ENCODE data around the gene ADAMTS10.
A peak's percentile ranks its signal among the peaks of the same experiment; 100 is the strongest.
"Not testable (repeated sequence)": the region's sequence is repeated elsewhere in the genome, so short reads cannot be mapped to it uniquely, and the experiment has no call there.

The ADAMTS10 gene

DNA sequence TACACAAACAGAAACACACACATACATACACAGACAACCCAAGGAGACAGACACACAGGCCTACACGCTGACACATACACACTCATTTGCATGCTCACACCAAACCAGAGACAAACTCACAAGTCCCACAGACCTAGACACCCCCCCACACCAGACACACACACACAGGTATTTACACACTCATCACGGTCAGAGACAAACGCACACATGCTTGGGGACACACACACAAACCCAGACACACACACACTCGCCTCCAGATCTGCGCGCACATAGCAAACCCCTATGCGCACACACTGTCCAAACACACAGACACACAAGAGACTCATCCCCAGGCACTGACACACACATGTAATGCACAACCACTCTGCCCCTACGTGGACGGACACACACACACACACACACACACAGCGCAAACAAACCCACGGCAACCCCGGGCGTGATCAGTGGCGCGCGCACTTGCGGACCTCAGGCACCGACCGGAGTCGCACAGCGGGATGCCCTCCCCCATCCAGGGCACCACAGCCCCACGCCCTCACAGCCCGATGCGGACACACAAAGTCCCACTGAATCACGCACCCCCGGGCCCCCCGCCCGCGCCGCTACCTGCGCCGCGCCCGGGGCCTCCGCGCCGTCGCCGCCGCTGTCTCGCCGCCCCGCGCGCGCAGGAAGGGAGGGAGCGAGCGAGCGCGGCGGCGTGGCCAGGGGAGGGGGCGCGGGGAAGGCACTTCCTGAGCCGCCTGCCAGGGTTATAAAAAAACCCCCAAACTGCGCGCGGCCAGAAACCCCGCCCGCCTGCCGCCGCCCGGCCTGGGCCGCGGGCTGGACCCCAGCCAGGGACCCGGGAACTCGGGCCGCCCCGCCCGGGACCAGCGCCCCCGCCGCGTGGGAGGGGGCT is at the start of gene ADAMTS10:
ADAMTS10 (minus strand) TSS at position 675 of the 895 bp plus-strand sequence. CDS start 5,005 bp downstream, outside the sequence.
- no peak for DNase-seq

- no peak for DNase-seq
Measured at GRCh38 chr19:8659905-8660304, 49.4 kb upstream of the ADAMTS10 start.

- DNase-seq: no peak
Measured at GRCh38 chr19:8657869-8658268, 47.4 kb upstream of the ADAMTS10 start.

- DNase-seq: no peak
Measured at GRCh38 chr19:8655340-8655709, 44.8 kb upstream of the ADAMTS10 start.

GRCh38 chr19:8654591-8655339 is 44.2 kb upstream of the ADAMTS10 start:
- DNase-seq: peak; percentile 76

- no peak for DNase-seq
Measured at GRCh38 chr19:8648240-8648639, 37.7 kb upstream of the ADAMTS10 start.

DNA sequence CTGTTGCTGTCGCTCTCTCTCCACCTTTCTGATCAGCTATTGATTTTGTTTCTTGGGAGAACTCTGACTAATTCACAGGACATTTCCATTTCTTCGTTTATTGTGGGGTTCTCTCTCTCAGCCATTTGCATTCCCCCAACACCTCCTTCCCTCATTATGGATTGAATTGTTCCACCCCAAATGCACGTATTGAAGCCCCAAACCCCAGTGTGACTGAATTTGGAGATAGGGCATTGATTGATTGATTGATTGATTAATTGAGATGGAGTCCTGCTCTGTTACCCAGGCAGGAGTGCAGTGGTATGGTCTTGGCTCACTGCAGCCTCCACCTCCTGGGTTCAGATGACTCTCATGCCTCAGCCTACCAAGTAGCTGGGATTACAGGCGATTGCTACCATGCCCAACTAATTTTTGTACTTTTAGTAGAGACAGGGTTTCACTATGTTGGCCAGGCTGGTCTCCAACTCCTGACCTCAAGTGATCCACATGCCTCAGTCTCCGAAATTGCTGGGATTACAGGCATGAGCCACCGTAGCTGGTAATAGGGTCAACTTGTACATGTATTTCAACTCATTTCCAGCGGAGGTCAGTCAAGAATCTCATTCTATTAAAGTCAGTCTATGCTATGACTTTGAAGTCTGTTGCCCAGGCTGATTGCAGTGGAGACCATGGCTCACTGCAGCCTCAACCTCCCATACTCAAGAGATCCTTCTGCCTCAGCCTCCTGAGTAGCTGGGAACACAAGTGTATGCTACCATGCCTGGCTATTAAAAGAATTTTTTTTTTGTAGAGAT is 33.5 kb upstream of the ADAMTS10 start:
- DNase-seq: no peak

- DNase-seq: no peak
Measured at GRCh38 chr19:8642561-8642960, 32.0 kb upstream of the ADAMTS10 start.

GRCh38 chr19:8641908-8642547 is 31.5 kb upstream of the ADAMTS10 start:
- DNase-seq: no peak

- no peak for DNase-seq
Measured at GRCh38 chr19:8641221-8641907, 30.8 kb upstream of the ADAMTS10 start.

GRCh38 chr19:8640402-8641004 is 30.0 kb upstream of the ADAMTS10 start:
- no peak for DNase-seq

DNA sequence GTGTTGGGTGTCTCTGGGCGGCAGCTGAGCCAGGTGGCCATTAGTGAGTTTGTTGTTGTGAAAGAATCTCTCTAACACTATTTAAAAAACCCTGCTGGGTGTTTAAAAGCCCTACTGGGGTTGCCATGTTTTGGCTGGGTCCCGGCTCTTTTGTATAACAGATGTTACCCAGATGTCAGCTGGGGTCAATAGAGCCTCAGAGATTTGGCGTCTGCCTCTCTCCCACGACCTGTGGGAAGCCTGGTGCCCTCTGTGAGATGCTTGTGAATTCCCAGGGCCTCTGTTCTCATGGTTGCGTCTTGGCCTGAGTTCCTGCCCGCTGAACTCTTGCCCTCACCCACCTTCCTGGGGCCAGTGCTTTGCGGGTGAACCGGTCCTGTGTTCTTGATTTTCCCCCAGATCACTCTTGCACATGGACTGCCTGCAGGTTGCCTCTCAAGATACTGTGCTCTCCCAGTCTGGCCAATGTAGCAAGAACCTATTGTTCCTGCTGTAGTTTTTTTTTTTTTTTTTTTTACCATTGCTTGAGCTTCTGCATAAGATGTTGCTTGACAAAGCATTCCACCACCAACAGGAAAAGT is 29.4 kb upstream of the ADAMTS10 start:
- no peak for DNase-seq

DNA sequence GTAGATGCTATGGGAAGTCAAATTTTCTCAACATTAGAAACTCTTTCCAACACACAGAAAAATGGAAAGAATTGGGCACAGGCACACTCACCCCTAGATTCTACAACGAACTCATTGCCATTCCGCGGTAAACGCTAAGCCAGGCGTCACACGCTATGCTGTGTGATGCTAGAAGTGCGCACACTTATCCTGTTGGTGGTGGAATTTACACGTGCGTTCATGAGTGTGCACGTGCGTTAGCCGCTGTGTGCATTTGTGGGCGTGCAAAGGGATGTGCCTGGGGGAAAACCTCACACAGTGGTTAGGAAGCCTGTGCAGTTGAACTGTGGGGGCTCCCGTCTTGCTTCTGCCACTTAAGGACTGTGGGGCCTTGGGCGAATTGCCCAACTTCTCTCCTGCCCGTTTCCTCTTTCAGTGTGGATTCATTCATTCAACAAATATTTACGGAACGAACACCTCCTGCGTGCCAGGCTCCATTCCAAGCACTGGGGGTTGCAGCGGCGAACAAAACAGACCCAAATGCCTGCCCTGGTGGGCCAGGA is 27.6 kb upstream of the ADAMTS10 start:
- no peak for DNase-seq

DNA sequence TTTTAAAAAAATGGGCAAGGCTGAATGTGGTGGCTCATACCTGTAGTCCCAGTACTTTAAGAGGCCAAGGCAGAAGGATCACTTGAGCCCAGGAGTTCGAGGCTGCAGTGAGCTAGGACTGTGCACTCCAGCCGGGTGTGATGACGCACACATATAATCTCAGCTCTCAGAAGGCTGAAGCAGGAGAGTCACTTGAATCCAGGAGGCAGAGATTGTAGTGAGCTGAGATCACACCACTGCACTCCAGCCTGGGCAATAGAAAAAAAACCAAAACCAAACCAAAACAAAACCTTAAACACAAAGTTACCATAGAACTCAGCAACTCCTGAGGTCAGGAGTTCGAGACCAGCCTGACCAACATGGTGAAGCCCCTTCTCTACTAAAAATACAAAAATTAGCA is 26.6 kb upstream of the ADAMTS10 start:
- DNase-seq: not testable (repeated sequence)

- no peak for DNase-seq
Measured at GRCh38 chr19:8635422-8635821, 24.9 kb upstream of the ADAMTS10 start.

- DNase-seq: no peak
Measured at GRCh38 chr19:8631425-8631819, 20.9 kb upstream of the ADAMTS10 start.

- no peak for DNase-seq
Measured at GRCh38 chr19:8630796-8631424, 20.4 kb upstream of the ADAMTS10 start.

DNA sequence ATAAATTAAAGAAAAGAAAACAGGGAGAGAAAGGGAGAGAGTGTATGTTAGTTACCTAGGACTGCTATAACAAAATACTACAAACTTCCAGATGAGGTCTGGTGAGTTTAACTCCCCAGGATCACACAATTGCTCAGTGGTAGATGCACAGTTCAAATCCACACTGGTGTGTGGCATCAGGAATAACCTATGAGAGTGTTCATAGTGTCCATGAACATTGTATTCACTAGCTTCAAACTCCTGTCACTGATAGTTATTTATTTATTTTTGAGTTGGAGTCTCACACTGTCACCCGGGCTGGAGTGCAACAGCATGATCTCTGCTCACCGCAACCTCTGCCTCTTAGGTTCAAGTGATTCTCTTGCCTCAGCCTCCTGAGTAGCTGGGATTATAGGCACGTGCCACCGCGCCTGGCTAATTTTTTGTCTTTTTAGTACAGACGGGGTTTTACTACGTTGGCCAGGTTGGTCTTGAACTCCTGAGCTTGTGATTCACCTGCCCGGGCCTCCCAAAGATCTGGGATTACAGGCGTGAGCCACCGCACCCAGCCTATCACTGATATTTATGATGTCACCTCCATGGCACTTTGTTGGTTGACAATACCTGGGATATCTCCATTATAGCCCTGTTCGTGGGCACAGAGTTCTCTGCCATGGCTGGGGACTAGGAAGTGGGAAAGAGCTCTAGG is 19.6 kb upstream of the ADAMTS10 start, which contains the start of gene NFILZ:
NFILZ (plus strand) TSS at position 638 of the 688 bp plus-strand sequence. CDS start 46,133 bp downstream, outside the sequence.
- no peak for DNase-seq

DNA sequence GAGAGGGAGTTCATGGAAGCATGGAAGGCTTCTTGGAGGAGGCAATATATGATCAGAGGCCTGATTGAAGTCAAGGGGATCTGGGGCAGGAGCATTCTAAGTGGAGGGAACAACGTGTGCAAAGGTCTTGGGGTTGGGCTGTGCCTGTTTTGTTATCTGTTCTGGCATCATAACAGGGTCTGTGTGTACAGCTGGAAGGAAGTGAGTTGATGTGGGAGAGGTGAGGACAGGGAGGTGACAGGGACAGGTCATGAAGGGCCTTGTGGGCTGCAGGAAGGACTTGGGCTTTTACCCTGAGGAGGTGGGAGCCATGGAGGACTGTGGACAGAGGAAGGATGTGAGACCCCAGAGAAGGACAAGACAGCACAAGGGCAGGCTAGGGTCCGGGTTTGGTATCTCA is 18.7 kb upstream of the ADAMTS10 start:
- no peak for DNase-seq

GRCh38 chr19:8626842-8627241 is 16.3 kb upstream of the ADAMTS10 start:
- no peak for DNase-seq

Measured in islet precursor cell (in vitro differentiated cells).